SW480 (cell line): Measurements from ENCODE around the gene LIPI.

Experiments used
- DNase-seq: peaks from one replicate; pipeline ENCODE4 v3.0.0-alpha.2; 2016; ENCODE audit warnings: low spot score

LIPI gene

GRCh38 chr21:14210738-14211137, at the start of gene LIPI:
Gene LIPI, minus strand, starts transcription at chr21:14210955. Its CDS starts 110 bp downstream, at chr21:14210845.
- DNase-seq = no peak

GRCh38 chr21:14260174-14260764, 49.5 kb upstream of the LIPI start:
- DNase-seq = no peak

GRCh38 chr21:14259747-14260146, 49.0 kb upstream of the LIPI start:
- peak; percentile 70 for DNase-seq

- DNase-seq = no peak
Observed at GRCh38 chr21:14251336-14251735, 40.6 kb upstream of the LIPI start.

GRCh38 chr21:14245711-14246110, 35.0 kb upstream of the LIPI start:
- no peak for DNase-seq

GRCh38 chr21:14244911-14245310, 34.2 kb upstream of the LIPI start:
- DNase-seq = no peak

- DNase-seq = no peak
Observed at GRCh38 chr21:14243874-14244273, 33.1 kb upstream of the LIPI start.

- DNase-seq = no peak
Observed at GRCh38 chr21:14243461-14243860, 32.7 kb upstream of the LIPI start.

GRCh38 chr21:14241297-14241696, 30.5 kb upstream of the LIPI start:
- DNase-seq = no peak

GRCh38 chr21:14239281-14239680, 28.5 kb upstream of the LIPI start:
- no peak for DNase-seq

- DNase-seq = no peak
Observed at GRCh38 chr21:14236180-14236579, 25.4 kb upstream of the LIPI start.

GRCh38 chr21:14235101-14235500, 24.3 kb upstream of the LIPI start:
- no peak for DNase-seq

- DNase-seq = no peak
Observed at GRCh38 chr21:14229399-14229798, 18.6 kb upstream of the LIPI start.

GRCh38 chr21:14223365-14223764, 12.6 kb upstream of the LIPI start:
- DNase-seq = no peak

- DNase-seq = peak; percentile 74
Observed at GRCh38 chr21:14215971-14216641, 5.4 kb upstream of the LIPI start, which contains the start of gene RBM11. Gene RBM11, plus strand, starts transcription at chr21:14216157. Its CDS starts 30 bp downstream, at chr21:14216187.

GRCh38 chr21:14213164-14213563, 2.4 kb upstream of the LIPI start:
- DNase-seq = no peak

- DNase-seq = no peak
Observed at GRCh38 chr21:14206222-14206621, 4.5 kb downstream of the LIPI start.

GRCh38 chr21:14166463-14167223, 44.1 kb downstream of the LIPI start:
- DNase-seq = peak; percentile 27

GRCh38 chr21:14143999-14144398, 66.8 kb downstream of the LIPI start:
- DNase-seq = no peak

- DNase-seq = no peak
Observed at GRCh38 chr21:14124266-14124665, 86.5 kb downstream of the LIPI start.

- no peak for DNase-seq
Observed at GRCh38 chr21:14121719-14122118, 89.0 kb downstream of the LIPI start.

- DNase-seq = peak; percentile 11
Observed at GRCh38 chr21:14120091-14120734, 90.5 kb downstream of the LIPI start.

- no peak for DNase-seq
Observed at GRCh38 chr21:14119038-14119437, 91.7 kb downstream of the LIPI start.
